HFF-Myc (cell line): ENCODE measurements around the gene DHRS1.

Experiments
- DNase-seq: peaks from one replicate; pipeline ENCODE4 v3.0.0-alpha.2; 2011; ENCODE audit warnings: low read depth; ENCODE audit errors: extremely low read depth
- H3K4me3 ChIP-seq: replicated peaks from 2 replicates; pipeline ENCODE4 v1.5.1; 2011; ENCODE audit warnings: low read depth, mild to moderate bottlenecking, control low read depth, low read length
- TF ChIP-seq, protein P1 (sequence below): IDR thresholded peaks from 2 replicates; pipeline ENCODE4 v1.5.1; 2012; ENCODE audit warnings: mild to moderate bottlenecking, low read depth, low read length, control low read depth; ENCODE audit errors: missing control alignments

DHRS1 gene

DNA sequence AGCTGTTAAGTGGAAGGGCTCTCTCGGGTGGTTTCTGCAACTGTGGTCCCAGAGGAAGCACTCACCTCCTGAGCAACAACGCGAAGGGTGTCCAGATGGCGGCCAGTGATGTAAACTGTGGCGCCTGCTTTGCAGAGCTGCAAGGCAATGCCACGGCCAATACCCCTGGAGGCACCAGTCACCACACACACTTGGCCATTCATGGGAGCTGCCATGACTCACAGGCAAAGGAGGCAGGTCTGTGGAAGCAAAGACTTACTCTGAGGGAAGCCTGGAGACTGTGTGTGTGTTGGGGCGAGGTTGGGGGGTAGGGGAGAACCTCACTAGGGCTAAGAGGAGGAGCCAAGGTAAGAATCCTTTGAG lies 707 bp downstream of the DHRS1 start:
- TF ChIP-seq, protein P1, sequence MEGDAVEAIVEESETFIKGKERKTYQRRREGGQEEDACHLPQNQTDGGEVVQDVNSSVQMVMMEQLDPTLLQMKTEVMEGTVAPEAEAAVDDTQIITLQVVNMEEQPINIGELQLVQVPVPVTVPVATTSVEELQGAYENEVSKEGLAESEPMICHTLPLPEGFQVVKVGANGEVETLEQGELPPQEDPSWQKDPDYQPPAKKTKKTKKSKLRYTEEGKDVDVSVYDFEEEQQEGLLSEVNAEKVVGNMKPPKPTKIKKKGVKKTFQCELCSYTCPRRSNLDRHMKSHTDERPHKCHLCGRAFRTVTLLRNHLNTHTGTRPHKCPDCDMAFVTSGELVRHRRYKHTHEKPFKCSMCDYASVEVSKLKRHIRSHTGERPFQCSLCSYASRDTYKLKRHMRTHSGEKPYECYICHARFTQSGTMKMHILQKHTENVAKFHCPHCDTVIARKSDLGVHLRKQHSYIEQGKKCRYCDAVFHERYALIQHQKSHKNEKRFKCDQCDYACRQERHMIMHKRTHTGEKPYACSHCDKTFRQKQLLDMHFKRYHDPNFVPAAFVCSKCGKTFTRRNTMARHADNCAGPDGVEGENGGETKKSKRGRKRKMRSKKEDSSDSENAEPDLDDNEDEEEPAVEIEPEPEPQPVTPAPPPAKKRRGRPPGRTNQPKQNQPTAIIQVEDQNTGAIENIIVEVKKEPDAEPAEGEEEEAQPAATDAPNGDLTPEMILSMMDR = no peak
- DNase-seq = no peak
- peak overlapping the region; percentile 91 for H3K4me3 ChIP-seq

DNA sequence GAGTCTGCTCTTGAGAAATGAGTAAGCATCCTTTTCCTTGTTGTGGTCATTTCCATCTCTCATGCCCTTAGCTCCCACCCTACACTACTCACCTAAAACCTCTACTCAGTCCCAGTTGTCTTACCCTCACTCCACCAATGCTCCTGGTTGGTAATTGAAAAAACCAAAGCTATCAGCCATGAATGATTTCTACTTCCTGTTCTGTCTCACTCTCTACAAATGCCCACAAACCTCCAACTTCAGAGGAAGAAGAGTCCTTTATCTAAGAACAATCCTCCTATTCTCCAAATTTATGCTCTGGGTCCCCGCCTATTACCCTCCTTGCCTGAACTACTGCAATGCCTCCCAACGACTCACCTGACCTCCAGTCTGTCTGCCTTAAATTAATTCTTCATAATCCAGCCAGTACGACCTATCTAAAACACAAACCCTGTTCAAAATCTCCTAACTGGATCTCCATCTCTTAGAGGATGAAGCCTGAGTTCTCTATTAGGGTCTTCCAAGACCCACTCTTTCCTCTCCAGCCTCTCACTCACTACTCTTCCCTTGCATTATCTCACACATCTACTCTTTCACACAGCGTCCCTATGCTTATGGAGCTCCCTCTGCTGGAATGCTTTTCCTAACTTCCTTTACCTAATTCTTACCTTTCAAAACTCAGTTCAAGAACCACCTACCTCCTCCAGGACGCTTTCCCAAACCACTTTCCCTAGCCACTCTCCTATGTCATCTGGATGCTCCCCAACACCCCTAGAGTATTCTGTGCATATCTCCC lies 2.2 kb downstream of the DHRS1 start:
- DNase-seq = no peak
- TF ChIP-seq, protein P1 = peak; percentile 44
- no peak overlapping the region for H3K4me3 ChIP-seq

DNA sequence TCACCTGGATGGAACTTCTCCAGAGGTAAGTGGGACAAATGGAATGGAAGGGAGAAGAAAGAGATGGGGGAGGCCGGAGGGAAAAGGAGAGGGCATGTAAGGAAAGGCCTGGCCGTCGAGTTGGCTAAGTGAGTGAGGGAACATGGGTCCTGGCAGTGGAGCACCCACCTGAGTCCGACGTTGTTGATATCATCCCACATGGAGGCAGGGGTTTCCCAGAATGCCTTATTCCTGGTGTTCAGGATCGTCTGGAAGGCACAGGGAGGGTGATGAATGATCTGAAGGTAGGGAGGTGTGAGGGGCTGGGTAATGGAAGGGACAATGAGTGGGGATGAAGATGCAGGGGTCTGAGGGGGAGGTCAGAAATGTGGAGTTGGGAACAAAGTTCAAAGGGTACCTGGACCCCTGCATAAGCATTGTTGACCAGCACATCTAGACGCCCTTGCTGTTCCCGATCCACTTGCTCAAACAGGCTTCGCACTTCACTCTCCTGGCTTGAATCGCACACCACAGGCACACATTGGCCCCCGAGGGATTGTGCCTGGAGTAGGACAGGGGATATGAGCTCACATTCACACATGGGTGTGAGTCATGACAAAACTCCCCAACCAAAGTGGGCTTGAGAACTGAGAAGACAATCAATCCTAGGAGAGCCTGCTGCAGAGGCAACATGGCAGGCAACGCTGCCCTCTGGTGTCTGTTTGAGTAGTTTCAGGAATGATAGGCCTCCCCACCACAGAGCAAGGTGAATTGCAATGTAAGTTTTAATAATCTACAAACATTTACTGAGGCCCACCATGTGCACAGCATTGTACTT lies 3.0 kb downstream of the DHRS1 start:
- DNase-seq = peak; percentile 84
- no peak overlapping the region for H3K4me3 ChIP-seq
- TF ChIP-seq, protein P1 = peak; percentile 83

DNA sequence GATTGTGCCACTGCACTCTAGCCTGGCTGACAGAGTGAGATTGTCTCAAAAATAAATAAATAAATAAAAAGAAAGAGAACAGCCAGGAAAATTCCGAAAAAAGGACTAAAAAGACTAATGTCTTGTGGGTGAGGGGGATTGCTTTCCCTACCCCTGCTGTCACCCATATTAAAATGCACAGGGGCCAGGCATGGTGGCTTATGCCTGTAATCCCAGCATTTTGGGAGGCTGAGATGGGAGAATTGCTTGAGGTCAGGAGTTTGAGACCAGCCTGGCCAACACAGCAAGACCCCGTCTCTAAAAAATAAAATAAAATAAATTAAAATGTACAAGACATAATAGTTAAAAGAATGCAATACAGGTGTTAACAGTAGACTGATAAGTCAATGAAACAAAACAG lies 6.1 kb downstream of the DHRS1 start:
- DNase-seq = no peak
- TF ChIP-seq, protein P1 = no peak
- no peak overlapping the region for H3K4me3 ChIP-seq

DNA sequence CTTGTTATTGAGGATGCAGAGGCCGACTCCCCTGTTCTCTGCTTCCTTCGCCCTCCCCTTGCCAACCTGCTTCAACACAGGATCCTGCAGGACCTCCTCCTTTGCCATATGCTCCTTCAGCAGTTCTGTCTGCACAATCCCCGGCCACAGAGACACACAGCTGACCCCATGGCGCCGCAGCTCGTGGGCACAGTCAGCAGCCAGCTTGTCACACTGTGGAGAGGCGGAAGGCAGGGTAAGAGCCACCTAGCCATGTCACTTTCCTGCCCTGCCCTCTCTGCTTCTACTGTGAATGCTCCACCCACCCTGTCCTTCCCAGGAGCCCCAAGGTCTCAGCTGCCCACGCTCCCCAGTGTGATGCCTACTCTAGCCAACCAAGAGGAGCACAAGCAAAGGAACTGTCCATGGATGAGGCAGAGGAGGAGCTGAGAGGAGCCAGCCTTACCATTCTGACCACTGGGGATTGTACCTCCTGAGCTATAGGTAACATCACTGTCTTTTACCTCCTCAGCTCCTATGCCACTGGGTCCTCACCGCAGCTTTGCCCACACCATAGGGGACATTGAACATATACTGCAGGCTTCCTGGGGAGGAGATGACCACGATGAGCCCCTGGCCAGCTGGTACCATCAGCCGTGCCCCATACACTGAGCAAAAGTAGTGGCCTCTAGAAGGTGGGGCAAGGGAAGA lies 7.3 kb downstream of the DHRS1 start:
- H3K4me3 ChIP-seq = no peak overlapping the region
- TF ChIP-seq, protein P1 = no peak
- DNase-seq = no peak

DNA sequence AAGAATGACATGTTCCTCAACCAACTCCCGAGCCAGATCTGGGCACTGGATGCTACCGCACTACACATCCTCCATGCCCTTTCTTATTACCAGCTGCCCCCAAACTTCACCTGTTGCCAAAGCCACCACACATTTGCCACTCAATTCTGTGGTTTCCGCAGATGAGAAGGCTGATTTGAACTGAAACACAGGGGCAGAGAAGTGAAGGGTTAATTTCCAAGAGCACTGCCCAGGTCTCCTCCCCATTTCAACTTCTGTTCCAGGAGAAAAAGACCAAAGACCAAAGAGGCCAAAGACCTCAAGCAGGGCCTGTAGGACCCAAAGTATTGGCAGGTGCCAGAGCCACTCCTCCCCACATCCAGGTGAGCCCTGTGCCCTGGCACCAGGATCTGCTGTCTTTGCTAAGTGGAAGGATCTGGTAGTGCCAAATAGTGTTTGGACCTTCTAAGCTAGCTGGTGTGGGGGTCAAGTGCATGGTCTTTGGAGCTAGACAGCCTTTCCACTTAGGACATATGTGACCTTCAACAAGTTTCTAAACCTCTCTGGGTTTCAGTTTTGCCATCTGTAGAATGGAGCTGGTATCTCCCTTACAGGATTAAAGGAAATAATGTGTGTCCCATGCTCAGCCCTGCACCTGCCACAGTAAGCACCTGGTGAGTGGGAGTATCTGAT lies 8.0 kb downstream of the DHRS1 start:
- TF ChIP-seq, protein P1 = no peak

More for the DNA sequence above, 8.0 kb downstream of the DHRS1 start:
- no peak for DNase-seq
- H3K4me3 ChIP-seq = no peak overlapping the region
